ENCODE data around the gene KLF17.

The KLF17 gene

DNA sequence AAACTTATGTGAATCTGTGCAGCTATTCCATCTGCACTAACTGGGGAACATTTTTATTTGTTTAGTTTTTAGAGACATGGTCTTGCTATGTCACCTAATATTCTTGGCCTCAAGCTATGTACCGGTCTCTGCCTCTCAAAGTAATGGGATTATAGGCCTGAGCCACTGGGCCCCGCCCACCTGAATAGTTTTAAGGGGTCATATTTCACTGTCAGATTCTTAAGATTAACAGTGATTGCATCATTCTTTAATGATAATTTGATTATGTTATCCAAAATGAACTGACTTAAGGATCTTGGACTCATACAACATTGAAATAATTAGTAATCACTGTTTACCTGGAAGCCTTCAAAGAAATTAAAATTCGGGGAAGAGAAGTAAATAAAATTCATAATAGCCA, 35.4 kb downstream of the KLF17 start:
- no peak for DNase-seq

DNA sequence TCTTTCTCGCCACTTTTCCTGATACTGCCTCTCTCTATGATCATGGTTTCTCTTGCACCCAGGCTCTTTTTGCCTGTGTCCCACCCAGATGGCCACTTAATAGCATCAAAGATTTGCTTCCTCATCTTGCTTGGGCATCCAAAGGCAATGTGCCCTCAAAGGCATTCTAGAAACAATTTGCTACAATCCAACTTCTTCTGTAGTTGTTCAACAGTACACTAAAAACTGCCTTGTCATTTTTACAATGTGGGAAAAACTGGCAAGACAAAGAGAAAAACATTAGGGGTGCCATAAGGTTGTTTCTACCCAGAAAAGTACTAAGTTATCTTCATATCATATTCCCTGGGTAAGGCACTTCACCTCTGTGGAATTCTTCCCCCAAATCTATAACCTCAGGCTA, 39.3 kb downstream of the KLF17 start:
- no peak for DNase-seq

DNA sequence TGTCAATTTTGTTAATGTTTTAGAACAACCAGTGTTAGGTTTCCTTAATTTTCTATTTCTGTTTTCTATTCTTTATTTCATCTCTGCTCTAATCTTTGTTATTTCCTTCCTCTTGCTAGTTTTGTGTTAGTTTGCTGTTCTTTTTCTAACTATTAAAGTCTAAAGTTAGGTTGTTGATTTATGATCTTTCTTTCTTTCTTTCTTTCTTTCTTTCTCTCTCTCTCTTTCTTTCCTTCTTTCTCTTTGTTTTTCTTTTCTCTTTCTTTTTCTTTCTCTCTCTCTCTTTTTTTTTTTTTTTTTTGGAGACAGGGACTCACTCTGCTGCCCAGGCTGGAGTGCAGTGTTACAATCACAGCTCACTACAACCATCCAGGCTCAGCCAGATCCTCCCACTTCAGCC, 40.2 kb downstream of the KLF17 start:
- no peak for DNase-seq

DNA sequence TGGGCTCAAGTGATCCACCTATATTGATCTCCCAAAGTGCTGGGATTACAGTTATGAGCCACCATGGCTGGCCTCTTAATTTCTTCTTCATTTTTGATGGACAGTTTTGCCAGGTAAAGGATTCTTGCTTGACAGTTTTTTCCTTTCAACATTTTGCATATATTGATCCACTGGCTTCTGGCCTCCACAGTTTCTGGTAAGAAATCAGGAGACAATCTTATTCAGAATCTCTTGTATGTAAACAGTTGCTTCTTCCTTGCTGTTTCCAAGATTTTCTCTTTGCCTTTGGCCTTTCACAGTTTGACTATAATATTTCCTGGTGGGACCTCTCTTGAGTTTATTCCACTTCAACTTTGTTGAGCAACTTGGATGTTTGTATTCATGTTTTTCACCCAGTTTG, 42.9 kb downstream of the KLF17 start:
- DNase-seq = no peak

DNA sequence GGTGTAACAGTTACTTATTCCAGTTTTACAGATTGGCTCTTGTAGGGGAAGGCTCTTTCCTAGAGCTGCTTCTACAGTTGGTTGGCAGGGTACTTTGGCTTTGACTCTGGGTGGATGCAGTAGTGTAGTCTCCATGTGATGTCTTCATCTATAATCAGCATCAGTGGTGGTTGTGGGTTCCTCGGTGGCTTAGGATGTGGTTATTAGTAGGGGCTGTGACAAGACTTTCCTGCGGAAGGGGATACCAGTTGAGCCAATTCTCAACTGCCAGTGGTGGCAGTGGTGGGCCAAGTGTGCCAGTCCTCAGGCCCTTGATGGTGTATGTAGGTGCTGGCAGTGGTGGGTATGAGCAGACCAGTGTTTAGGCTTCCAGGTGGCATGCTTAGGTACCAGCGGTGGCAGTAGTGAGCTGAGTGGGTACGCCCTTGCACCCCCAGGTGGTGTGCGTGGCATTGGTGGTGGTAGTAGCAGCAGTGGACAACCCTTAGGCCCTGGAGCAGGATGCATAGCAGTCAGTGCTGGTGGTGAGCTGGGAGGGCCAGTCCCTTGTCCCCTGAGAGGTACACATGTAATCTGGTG, 50.0 kb downstream of the KLF17 start:
- no peak for DNase-seq

DNA sequence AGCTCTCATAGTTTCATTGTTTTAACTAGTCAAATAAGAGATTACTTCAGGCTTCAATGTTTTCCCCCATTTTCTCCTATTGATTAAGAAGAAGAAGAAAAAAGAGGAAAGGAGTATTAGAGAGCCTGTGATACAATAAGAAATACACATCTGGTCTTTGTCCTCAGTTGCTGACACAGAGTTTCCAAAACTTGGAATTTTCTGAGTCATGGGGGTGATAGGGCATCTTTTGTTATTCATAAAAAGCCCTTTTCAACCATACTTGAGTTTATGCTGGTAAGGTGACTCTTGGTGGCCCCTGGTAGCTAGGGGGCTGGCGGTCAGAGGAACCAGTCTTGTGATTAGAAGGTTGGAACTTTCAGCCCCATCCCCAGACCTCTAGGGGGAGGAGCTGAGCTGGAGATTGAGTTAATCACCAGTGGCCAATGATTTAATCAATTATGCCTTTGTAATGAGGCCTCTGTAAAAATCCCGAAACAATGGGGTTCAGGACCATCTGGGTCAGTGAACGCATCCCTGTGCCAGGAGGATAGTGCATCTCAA, 51.7 kb downstream of the KLF17 start:
- peak; percentile 6 for DNase-seq

DNA sequence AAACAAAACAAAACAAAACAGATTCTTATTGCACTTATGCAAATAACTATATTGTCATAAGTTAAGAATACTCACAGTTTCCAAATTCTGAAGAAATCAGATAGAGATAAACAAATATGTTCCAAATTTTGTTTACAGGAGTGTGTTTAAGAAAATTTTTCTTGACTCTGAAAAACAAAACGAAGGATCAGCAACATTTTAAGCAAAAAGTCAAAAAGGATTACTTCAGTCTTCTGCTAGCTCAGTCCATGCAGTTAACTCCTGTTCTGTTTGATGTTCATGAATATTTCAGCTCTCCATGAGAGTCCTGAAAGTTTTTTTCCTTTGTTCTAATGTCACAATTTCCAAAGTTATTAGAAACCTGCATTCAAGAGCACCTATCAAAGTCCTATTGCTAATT, 56.0 kb downstream of the KLF17 start:
- DNase-seq = no peak
